ENCODE data around the gene KAT7.

DNA sequence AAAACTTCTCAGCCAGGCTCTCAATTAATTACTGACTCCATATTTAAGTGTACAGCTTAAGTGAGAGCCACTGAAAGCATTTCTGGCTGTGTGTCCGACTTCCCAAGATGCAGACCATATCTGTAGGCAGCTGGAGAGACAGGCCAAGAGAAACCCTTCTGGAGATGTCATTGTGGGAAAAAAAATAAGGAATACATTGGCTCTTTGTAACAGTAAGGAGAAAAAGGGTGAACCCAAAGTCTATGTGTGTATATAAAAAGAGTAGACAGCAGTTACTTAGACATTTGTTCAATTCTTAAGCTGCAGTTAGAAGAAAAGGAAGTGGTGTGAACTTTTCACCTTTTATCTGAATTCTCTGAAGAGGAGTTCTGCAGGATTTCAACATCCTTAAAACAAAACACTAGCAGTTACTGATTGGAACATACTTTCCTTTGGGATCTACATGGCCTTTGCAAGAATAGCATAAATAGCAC lies 46.3 kb upstream of the KAT7 start:
- TF ChIP-seq, protein P1, sequence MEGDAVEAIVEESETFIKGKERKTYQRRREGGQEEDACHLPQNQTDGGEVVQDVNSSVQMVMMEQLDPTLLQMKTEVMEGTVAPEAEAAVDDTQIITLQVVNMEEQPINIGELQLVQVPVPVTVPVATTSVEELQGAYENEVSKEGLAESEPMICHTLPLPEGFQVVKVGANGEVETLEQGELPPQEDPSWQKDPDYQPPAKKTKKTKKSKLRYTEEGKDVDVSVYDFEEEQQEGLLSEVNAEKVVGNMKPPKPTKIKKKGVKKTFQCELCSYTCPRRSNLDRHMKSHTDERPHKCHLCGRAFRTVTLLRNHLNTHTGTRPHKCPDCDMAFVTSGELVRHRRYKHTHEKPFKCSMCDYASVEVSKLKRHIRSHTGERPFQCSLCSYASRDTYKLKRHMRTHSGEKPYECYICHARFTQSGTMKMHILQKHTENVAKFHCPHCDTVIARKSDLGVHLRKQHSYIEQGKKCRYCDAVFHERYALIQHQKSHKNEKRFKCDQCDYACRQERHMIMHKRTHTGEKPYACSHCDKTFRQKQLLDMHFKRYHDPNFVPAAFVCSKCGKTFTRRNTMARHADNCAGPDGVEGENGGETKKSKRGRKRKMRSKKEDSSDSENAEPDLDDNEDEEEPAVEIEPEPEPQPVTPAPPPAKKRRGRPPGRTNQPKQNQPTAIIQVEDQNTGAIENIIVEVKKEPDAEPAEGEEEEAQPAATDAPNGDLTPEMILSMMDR (IDR thresholded peaks at IDR 0.05): no peak
- TF ChIP-seq POLR2A (IDR thresholded peaks at IDR 0.05) (no peak), POLR2AphosphoS5 (IDR thresholded peaks at IDR 0.05) (no peak)
